GM12865 (cell line): ENCODE measurements around the gene MAN2B2.

Experiments
- DNase-seq: peaks from one replicate; pipeline ENCODE4 v3.0.0; 2010; ENCODE audit warnings: low read depth
- H3K4me3 ChIP-seq: 2 replicates; pipeline ENCODE4 v1.5.1; 2011; ENCODE audit warnings: mild to moderate bottlenecking, low read depth, low read length, control low read depth
- TF ChIP-seq, protein P1 (sequence below): IDR thresholded peaks from 2 replicates; pipeline ENCODE4 v1.5.1; 2011; ENCODE audit warnings: low read length, control low read depth, low read depth, inconsistent platforms; ENCODE audit not compliant: insufficient read depth; ENCODE audit errors: missing control alignments

The MAN2B2 gene

DNA sequence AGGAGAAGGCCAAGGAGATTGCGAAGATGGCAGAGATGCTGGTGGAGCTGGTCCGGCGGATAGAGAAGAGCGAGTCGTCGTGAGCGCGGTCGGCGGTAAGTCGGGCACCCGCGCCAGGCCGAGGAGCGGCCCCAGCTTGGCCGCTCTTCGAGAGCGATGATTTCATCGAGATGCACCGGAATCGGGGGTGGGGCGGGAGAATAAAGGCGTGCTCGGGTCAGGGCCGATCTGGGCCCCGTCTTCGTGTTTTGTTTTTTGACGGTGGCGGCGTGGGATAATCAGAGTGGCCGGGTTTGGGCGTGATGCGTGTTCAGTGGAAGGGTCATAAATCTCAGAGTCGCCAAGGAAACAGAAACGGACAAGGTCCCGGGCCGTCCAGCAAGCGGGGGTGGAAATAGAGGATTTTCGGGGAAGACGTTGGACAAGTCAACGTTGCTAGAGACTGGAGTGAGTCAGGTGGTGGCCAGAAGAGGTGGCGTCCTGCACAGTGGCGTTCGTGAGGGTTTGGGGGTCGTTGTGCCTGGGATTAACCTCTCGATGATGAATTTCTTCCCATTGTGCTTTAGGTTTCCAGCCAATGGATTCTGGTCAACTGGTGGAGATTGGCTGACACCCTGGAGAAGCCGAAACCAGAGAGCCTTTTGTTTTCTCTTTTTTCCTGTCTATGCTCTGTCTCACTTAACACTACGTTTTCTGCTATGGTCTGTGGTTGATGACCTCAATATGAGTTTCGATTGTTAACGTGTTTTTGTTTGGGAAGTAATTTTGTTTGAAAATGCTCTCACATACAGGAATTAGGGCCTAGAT lies 66.4 kb downstream of the MAN2B2 start:
- H3K4me3 ChIP-seq = peak overlapping the region; percentile 89
- DNase-seq = peak; percentile 48
- TF ChIP-seq, protein P1, sequence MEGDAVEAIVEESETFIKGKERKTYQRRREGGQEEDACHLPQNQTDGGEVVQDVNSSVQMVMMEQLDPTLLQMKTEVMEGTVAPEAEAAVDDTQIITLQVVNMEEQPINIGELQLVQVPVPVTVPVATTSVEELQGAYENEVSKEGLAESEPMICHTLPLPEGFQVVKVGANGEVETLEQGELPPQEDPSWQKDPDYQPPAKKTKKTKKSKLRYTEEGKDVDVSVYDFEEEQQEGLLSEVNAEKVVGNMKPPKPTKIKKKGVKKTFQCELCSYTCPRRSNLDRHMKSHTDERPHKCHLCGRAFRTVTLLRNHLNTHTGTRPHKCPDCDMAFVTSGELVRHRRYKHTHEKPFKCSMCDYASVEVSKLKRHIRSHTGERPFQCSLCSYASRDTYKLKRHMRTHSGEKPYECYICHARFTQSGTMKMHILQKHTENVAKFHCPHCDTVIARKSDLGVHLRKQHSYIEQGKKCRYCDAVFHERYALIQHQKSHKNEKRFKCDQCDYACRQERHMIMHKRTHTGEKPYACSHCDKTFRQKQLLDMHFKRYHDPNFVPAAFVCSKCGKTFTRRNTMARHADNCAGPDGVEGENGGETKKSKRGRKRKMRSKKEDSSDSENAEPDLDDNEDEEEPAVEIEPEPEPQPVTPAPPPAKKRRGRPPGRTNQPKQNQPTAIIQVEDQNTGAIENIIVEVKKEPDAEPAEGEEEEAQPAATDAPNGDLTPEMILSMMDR = no peak

DNA sequence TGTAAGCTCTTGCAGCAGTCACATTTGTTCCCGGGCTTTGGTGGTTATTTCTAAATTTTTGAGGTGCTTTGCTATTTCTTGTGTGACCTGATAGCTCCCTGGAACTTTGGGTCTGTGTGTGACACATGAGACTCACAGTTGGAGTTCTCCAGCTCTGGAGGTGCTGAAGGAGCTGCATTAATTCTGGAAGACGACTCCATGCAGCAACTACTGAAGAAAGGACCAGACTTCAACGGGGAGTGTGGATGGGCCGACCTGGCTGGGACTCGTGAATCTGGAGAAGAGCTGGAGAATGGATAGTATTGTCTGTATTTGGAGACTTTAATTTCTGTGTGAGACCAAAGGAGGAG lies 67.0 kb downstream of the MAN2B2 start:
- no peak for DNase-seq
- peak overlapping the region; percentile 89 for H3K4me3 ChIP-seq
- TF ChIP-seq, protein P1 = no peak

DNA sequence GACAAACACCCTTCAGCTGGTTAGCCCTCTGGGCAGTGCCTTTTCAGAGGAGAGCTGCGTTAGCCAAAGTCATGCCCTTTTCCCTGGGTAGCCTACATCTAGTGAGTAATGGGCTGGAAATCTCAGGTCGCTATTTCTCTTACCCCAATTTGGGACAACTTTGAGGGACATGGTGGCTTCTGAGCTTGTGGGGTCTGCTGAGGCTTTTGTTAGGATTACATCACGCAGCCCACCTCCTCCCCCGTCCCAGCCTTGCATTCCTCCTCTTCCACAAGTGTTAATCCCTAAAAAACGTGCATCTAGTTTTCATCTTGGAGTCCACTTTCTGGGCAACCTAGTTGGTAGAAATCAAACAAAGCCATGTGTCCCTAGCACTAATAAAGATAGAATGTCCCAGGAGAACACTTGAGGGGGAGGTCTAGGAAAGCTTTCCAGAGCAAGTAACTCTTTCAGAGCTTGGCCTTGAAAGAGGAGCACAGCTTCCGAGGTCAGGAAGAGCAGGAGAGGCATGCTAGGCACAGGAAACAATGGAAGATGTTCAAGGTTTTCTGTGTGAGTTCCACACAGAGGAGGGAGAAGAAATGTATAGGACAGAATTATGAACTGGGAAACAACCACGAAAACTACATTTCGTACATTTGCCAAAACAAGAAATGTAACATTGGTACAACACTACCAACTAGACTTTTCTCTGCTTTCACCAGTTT lies 68.3 kb downstream of the MAN2B2 start:
- TF ChIP-seq, protein P1 = no peak
- no peak for DNase-seq
- H3K4me3 ChIP-seq = no peak overlapping the region

DNA sequence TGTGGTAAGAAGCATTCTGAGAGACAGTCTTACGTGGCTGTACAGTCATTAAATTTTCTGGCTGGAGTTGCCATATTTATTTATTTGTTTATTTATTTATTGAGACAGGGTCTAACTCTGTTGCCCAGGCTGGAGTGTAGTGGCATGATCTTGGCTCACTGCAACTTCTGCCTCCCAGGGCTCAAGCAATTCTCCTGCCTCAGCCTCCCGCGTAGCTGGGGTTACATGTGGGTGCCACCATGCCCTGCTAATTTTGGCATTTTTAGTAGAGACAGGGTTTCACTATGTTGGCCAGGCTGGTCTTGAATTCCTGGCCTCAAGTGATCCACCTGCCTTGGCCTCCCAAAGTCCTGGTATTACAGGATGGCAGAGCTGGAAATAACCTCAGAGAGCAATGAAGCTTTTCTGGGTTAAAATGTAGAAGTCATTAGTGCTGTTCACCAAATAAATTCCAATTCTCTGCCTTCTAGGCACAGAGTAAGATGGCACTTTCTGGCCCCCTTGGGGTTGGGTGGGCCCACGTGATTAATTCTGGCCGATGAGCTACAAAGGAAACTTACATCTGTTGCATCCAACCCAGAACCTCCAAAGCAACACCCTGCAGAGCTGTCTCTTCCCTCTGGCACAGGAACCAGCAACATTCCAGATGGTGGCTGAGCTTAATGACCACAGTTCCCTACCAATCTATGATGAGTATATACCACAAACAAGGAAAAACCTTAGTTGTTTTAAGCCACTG lies 70.0 kb downstream of the MAN2B2 start:
- no peak for DNase-seq
- TF ChIP-seq, protein P1 = no peak
- no peak overlapping the region for H3K4me3 ChIP-seq

DNA sequence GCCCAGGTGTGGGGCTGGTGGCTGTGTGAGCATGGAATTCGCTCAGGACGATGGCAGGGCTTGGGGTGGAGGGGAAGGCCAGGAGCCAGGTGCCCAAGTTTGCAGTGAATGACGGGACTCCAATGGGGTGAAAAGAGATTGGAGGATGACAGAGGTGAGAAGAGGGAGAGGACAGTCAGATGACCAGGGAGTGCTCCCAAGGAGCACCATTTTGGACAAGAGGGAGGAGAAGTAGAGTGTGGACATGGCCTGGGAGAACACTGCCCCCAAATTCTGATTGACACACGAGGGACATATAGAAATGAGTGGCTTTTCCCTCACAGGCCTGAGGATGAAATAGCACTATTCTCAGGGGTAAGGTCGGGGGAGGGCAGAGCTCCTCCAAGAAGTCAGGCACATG lies 72.2 kb downstream of the MAN2B2 start:
- no peak overlapping the region for H3K4me3 ChIP-seq
- TF ChIP-seq, protein P1 = no peak
- no peak for DNase-seq

DNA sequence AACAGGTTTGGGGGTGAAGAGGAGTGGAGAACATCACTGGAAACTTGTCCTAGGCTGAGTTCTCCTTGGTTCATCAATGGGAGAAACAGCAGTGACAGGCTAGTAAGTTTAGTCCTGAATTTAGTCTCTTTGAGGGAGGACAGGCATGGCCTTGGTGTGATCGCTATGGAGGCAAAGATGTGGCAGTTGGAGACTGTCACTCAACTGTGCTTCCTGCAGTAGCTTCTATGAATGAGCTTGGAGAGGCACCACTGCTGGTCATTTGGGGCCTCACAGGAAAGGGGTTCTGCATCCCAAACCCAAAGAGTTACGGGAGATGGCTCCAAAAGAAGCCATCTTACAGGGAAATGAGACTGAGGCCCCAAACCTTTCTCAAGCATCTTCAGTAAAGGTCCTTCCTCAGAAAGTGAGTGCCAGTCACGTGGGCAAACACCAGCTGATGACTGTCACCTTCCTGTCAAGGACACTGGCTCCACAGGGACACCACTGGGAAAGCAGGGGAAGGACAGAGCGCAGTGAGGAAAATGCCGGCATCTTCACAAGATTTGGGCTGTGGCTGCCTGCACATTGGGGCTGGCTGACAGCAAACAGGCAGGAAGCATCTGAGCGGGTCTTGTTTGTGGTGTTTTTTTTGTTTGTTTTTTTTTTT lies 72.7 kb downstream of the MAN2B2 start:
- DNase-seq = no peak
- TF ChIP-seq, protein P1 = no peak
- no peak overlapping the region for H3K4me3 ChIP-seq
